Measurements from ENCODE around the gene USF2.

USF2 gene

DNA sequence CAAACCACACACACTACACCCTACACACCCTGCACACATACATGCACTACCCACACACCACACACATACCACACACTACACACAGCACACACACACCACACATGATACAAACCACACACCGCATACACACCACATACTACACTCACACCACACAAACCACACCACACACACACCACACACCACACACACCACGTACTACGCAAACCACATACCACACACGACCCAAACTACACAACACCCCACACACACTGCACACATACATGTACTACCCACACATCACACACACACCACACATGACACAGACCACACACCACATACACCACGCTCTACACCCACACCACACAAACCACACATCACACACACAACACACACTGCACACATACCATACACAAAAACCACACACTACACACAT, 29.8 kb downstream of the USF2 start:
- DNase-seq = no peak

DNA sequence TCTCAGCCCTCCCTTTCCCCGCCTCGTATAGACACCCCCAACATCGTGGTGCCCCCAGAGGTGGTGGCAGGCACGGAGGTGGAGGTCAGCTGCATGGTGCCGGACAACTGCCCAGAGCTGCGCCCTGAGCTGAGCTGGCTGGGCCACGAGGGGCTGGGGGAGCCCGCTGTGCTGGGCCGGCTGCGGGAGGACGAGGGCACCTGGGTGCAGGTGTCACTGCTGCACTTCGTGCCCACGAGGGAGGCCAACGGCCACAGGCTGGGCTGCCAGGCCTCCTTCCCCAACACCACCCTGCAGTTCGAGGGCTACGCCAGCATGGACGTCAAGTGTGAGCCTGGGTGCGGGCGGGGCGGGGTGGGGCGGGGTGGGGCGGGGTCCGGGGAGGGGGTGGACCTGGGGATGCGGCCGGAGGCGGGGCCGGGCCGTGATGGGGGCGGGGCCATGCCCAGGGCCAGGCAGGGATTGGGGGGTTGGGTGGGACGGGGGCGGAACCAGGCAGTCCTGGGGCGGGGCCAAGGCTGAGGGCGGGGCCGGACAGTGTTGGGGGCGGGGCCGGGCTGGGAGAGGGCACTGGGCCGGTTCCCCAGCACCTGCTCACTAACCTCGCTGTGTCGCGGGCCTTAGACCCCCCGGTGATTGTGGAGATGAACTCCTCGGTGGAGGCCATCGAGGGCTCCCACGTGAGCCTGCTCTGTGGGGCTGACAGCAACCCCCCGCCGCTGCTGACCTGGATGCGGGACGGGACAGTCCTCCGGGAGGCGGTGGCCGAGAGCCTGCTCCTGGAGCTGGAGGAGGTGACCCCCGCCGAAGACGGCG, 31.0 kb downstream of the USF2 start:
- DNase-seq = peak in 39 of 56 donors; percentile 12 to 78 (median 57)

DNA sequence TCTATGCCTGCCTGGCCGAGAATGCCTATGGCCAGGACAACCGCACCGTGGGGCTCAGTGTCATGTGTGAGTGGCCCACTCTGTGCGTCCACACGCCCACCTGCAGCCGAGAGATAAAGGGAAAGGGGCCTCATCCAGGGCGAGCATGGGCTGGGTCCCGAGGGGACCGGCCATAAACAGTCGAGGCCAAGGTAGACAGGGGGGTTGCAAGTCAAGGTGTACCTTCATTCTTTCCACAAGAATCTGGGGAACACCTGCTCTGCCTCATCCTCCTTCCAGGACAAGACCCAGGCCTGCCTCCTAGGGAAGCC, 31.5 kb downstream of the USF2 start:
- no peak for DNase-seq

DNA sequence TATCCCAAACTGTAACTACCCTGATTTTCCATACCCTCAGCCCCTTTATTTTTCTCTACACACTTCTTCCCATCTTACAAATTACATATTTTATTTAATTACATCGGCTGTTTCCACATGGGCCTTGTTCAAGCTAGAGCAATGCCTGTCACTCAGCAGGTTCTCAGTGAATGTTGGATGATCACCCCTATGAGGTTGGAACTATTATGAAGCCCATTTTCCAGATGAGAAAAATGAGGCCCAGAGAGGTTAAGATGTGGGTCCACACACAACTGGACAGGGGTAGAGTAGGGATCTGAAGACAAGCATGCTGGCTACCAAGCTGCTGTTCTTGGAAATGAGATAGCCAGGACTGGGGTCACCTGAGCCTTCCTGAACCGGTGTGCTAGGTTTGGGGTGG, 33.2 kb downstream of the USF2 start:
- no peak for DNase-seq

DNA sequence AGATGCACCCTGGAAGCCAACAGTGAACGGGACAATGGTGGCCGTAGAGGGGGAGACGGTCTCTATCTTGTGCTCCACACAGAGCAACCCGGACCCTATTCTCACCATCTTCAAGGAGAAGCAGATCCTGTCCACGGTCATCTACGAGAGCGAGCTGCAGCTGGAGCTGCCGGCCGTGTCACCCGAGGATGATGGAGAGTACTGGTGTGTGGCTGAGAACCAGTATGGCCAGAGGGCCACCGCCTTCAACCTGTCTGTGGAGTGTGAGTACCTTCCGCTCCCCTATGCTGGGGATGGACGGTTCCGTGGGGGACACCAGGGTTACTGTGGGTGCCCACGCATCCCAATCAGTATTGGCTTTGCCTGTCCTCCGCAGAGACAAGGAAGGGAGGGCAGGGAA, 33.7 kb downstream of the USF2 start:
- DNase-seq = no peak

DNA sequence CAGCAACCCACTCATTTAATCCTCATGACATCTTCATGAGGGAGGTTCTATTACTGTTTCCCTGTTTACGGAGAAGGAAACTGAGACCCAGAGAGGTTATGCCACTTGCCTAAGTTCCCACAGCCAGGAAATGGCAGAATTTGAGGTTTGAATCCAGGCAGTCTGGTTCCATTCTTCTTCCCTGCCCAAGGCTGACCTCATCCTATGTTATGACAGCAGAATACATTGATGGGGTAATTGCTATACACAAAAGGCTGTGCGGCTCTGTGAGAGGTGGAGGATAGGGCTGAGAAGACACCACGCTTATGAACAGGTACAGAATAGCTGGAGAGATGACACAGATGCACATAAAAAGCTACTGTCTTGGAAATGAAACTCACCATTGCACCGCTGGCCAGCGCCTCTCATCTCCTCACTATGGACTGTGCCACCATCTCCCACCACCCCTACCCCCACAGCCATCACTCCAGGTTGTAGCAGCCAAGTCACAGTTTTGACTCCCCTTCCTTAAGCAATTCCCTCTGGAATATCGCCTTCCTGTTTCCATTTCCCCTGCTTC, 34.7 kb downstream of the USF2 start:
- DNase-seq = no peak

DNA sequence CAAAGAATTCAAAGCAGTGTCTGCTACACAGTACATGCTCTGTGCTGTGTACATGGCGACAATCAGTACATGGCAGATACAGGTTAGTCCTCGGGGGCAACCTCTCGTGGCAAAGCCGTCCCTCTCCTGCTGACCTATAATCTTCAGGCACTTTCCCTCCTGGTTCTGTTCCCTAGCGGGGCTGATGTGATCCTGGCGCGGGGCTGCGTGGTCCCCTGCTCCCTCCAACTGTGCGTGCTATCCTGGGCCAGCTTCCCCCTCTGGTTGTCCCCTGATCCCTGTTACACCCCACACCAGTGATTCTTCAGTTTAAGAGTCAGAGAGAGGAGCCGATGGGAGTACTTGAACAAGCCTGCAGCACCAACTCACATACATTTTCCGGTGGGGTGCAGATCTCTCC, 35.3 kb downstream of the USF2 start:
- no peak for DNase-seq

DNA sequence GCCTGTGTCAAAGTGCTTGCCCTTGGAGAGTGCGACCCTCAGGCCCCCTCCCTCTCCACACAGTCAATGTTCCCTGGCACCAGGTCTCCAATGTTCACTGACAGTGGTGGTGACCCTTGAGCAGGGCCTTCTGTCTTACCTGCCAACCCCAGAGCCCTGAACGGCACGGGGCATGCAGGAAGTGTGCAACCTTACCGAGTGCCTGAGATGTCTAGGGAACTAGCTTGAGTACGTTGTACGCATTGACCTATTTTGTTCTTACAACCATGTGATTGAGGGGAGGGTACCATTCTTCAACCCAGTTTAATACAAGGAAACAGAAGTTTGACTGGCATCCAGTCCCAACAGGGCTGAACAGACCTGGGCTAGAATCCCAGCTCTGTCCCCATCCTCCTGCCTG, 36.4 kb downstream of the USF2 start:
- DNase-seq = no peak

DNA sequence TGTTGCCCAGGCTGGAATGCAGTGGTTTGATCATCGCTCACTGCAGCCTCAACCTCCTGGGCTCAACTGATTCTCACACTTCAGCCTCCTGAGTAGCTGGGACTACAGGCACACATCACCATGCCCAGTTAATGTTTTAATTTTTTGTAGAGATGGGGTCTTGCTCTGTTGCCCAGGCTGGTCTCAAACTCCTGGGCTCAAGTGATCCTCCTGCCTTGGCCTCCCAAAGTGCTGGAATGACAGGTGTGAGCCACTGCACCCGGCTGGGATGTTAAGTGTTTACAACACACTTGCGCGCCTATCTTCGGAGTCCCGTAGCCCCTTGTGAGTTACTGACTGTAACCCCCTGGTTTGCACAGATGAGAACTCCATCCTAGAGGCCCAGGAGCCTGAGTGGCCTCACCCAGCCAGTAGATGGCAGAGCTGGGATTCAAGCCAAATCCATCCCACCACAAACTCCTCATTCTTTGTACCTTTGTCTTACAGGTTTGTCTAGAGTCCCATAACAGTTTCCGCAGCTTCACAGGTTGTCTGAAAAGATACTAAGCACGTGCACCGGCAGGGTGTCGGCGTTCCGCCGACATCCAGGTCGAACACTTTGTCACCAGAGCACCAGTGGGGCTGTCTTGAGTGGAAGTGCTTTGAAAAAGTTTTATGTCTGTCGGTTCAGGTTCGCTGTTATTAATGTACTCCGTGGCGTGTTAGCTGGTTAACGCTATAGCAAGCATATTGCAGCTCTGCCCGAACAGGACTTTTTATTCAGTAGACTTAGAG, 37.9 kb downstream of the USF2 start:
- no peak for DNase-seq

DNA sequence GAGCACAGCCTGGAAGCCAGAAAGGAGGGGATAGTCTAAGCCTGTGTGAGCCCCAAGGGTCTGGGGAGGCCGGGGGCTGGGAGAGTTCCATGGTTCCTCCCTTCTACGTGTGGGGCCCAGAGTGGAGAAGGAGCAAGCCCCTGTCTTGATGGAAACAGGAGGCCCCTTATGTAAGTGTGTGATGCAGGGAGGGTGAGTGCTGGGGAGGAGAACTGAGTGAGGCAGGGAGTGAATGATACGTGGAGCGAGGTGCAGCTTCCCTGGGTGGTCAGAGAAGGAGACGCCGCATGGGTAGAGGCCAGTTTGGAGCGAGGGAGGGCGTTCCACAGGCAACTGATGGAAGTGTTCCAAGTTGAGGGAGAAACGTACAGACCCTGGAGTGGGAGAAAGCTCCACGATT, 39.2 kb downstream of the USF2 start:
- no peak for DNase-seq

DNA sequence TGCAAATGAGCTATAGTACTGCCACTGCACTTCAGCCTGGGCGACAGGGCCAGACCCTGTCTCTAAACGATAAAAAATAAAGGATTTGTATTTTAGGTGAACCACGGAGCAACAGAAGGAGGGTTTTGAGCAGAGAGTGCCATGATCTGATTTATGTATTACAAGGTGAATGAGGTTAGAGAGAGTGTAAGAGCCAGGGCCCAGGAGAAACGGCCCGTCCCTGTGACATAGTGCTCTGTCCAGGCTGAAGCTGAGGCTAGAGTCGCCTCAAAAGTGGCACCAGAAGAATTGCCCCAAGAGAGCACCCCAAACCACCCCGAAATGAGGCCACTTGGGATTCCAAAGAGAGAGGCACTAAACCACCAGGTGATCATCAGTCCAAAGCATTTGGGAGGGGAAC, 40.1 kb downstream of the USF2 start:
- no peak for DNase-seq

DNA sequence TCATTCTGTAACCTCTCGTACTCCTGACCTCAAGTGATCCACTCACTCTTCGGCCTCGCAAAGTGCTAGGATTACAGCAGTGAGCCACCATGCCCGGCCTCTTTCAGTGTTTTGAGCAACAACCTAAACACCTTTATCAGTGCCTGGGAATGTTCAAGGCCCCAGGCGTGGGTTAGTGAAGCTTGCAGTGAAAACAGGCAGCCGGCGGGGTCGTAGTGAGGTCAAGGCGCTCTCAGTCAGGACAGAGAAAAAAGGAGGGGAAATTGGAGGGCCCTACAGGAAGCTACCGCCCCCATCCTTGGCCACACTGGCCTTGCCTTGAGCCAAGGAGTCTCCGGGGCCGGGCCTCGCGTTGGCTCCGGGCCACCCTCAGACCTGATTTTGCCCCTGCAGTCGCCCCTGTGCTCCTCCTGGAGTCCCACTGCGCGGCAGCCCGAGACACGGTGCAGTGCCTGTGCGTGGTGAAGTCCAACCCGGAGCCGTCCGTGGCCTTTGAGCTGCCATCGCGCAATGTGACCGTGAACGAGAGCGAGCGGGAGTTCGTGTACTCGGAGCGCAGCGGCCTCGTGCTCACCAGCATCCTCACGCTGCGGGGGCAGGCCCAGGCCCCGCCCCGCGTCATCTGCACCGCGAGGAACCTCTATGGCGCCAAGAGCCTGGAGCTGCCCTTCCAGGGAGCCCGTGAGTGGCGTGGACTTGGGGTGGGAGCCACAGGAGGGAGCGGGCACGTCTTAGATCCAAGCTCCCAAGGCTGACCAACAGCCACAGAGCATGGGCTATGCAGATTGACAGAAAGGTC, 40.9 kb downstream of the USF2 start:
- DNase-seq = no peak

DNA sequence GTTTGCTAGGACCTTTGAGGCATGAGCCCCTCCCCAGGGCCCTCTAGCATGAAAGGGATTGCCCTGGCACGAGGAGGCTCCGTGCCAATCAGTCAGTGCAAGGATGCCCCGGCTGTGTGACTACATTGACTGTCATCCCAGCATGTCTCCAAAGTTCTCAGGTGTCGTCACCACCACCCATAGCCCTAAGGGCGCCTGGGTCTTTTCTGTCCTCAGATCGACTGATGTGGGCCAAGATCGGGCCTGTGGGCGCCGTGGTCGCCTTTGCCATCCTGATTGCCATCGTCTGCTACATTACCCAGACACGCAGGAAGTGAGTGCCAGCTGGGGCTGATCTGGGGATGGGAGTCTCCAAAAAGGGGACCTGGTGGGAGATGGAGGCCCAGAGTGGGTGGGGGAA, 41.6 kb downstream of the USF2 start:
- no peak for DNase-seq

DNA sequence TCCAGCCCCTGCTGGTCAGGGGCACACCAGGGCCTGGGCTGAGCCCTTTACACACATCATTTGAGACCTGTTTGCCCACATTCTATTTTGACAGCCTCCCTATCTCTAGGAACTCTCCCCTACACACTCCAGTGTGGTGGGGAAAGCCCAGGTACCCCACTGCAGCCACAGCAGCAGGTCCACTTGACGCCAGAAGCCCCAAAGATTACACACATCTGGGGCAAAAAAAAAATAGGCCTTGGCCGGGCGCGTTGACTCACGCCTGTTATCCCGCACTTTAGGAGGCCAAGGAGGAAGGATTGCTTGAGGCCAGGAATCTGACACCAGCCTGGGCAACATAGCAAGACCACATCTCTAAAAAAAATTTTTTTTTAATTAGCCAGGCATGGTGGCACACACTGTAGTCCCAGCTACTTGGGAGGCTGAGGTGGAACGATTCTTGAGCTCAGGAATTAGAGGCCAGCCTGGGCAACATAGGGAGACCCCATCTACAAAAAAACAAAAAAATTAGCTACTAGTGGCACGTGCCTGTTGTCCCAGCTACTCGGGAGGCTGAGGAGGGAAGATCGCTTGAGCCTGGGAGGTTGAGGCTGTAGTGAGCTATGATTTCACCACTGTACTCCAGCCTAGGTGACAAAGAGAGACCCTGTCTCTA, 42.2 kb downstream of the USF2 start:
- no peak for DNase-seq

DNA sequence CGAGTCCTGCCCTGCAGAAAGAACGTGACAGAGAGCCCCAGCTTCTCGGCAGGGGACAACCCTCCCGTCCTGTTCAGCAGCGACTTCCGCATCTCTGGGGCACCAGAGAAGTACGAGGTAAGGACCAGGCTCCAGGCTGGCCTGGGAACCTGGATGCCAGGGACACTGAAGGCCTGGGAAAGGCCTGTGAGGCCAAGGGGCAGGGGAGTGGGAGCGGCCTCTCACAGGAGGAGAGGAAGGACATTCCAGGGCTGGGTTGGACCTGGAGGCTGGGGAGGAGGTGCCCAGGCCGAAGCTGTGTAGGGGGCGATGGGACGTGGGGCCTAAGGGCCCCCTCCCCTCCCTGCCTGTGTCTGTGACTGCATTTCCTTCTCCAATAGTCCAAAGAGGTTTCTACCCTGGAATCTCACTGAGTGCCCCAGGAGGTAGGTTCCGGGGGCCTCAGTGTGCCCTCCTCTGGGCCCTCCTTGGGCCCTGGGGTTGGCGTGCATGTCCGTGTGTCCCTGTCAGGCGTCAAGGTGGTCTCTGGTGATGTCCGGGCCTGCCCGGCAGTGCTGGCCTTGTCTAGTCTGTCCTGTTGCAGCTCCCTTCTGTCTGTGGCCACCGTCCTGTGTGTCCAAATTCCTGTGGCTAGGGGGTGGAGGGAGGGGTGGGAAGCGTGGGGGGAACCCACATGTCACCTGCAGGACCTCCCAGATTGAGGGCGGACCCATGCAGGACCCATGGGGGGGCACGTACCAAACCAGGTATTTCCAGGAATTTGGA, 43.3 kb downstream of the USF2 start:
- DNase-seq = no peak

DNA sequence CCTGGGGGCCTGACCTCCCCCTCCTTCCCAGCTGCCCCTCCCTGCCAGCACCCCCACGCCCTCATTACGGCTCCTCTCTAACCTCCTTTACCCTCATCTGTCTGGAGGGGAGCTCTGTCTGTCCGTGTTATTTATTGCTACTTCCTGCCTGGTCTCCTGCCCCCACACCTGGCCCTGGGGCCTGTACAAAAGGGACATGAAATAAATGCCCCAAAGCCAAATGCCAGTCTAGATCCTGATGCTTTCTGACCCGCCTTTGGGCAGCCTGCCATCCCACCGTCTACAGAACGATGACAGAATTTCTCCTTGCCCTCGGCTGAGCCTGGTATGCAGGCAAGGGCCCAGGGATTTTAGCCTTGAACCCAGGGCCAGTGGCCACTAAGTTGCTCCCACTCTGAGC, 44.8 kb downstream of the USF2 start:
- no peak for DNase-seq

DNA sequence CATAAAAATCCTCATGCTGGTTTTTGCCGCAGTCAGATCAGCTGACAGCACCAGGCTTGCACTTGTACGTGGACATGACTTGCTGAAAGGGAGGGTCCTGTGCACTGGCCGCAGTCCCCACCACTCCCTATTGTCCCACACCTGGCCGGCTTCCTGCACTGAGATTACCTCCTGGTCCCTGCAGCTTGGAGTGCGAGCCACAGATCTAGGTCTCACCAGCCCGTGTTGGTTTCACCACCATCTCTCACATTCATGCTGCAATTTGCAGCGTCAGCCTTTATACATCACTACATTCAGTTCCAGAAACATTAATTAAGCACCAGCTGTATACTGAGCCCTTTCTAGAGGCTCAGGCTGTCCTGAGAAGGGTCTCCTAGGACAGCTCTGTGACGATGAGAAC, 45.3 kb downstream of the USF2 start:
- DNase-seq = no peak

DNA sequence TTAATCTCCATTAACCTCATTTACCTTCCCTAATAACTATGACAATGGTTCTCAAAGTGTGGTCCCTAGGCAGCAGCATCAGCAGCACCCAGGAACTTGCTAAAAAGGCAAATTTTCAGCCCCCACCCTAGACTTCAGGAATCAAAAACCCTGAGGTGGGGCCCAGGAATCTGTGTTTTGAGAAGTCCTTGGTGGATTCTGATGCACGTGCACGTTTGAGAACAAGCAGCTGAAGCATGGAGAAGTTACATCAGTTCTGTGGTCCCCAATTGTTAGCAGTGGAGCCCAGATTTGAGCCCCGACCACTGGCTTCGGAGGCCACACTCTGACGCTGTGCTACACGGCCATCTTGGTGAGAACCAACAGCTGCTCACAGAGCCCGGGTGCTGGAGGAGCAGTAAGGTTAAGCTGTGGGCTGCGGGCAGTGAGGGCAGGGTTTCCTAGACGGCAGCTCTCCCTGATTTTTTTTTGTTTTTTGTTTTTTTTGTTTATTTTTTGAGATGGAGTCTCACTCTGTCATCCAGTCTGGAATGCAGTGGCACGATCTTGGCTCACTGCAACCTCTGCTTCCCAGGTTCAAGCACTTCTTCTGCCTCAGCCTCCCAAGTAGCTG, 46.2 kb downstream of the USF2 start:
- DNase-seq = no peak

DNA sequence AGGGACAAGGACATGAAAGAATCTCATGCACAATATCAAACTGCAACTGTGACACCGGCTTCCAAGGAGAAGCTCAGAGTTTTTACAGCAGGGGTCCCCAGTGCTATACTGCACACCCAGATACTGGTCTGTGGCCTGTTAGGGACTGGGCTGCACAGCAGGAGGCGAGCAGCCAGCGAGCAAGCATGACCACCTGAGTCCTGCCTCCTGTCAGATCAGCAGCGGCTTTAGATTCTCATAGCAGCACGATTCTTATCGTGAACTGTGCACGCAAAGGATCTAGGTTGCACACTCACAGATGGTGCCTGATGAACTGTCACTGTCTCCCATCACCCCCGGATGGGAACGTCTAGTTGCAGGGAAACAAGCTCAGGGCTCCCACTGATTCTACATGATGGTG, 47.1 kb downstream of the USF2 start:
- no peak for DNase-seq

DNA sequence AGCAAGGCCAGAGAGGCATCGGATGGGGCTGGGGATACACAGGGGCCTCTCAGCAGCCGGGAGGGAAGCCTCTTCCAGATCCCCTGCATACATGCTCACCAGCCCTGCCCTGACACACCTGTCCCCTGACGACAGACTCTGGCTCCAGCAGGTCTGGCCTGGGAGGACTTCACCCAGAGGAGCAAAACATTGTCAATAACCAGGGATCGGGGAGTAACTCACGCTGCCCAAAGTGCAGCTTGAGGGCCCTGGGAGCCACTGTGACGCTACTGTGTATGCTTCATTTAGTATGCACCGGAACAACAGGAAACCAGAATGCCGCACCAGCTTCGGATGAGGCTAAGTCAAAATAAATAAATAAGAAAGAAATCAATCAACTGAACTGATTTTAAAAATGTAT, 47.8 kb downstream of the USF2 start:
- no peak for DNase-seq

Data from amygdala (tissue), 56 donors.